Measurements from ENCODE around the gene PIP4K2A.
A peak's percentile ranks its signal among the peaks of the same experiment; 100 is the strongest.
"Not testable (repeated sequence)": the region's sequence is repeated elsewhere in the genome, so short reads cannot be mapped to it uniquely, and the experiment has no call there.

The PIP4K2A gene

DNA sequence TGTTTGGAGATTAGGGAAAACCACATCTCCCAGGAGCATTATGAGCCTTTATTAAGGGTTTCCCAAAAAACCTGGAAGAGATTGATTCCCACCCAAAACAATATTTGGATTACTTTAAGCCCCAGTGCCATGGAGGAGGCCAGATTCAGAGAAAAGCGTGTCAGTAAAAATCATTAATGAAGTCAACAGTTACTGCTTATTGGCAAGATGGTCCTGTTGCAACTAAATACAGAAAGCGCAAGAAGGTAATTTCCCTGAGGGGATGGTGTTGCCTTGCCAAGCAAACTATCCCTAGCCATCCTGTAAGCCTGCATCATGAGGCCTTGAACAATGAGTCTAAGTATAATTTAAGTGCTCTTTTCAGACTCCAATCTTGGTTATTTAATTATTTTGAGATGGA is 212.5 kb downstream of the PIP4K2A start (continued):
- TF ChIP-seq, protein P1, sequence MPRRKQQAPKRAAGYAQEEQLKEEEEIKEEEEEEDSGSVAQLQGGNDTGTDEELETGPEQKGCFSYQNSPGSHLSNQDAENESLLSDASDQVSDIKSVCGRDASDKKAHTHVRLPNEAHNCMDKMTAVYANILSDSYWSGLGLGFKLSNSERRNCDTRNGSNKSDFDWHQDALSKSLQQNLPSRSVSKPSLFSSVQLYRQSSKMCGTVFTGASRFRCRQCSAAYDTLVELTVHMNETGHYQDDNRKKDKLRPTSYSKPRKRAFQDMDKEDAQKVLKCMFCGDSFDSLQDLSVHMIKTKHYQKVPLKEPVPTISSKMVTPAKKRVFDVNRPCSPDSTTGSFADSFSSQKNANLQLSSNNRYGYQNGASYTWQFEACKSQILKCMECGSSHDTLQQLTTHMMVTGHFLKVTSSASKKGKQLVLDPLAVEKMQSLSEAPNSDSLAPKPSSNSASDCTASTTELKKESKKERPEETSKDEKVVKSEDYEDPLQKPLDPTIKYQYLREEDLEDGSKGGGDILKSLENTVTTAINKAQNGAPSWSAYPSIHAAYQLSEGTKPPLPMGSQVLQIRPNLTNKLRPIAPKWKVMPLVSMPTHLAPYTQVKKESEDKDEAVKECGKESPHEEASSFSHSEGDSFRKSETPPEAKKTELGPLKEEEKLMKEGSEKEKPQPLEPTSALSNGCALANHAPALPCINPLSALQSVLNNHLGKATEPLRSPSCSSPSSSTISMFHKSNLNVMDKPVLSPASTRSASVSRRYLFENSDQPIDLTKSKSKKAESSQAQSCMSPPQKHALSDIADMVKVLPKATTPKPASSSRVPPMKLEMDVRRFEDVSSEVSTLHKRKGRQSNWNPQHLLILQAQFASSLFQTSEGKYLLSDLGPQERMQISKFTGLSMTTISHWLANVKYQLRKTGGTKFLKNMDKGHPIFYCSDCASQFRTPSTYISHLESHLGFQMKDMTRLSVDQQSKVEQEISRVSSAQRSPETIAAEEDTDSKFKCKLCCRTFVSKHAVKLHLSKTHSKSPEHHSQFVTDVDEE (CRISPR knock-in tag; IDR thresholded peaks at IDR 0.05), result no peak
- TF ChIP-seq CSDC2 (CRISPR knock-in tag; IDR thresholded peaks at IDR 0.05) (no peak), OSR1 (CRISPR knock-in tag; IDR thresholded peaks at IDR 0.05) (no peak)

DNA sequence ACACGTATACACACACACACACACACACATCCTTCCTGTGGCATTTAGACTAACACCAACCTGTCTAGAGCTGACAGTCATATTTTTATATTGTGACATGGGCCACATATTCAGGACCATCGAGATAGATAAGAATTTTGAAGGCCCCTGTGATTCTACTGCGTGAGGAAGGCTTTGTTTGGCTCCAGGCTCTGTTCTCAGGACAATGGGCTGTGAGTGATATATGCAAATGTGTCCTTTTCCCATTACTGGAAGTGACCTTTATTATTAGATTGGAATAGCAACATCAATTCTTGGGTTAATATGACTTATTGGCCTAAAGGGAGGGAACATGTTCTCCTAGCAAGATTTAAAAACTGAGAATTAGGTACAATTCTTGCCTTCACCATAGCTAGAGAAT is 213.0 kb downstream of the PIP4K2A start:
- ATAC-seq, result no peak
- TF ChIP-seq, protein P2, sequence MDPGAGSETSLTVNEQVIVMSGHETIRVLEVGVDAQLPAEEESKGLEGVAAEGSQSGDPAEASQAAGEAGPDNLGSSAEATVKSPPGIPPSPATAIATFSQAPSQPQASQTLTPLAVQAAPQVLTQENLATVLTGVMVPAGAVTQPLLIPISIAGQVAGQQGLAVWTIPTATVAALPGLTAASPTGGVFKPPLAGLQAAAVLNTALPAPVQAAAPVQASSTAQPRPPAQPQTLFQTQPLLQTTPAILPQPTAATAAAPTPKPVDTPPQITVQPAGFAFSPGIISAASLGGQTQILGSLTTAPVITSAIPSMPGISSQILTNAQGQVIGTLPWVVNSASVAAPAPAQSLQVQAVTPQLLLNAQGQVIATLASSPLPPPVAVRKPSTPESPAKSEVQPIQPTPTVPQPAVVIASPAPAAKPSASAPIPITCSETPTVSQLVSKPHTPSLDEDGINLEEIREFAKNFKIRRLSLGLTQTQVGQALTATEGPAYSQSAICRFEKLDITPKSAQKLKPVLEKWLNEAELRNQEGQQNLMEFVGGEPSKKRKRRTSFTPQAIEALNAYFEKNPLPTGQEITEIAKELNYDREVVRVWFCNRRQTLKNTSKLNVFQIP (CRISPR knock-in tag; IDR thresholded peaks at IDR 0.05; ENCODE audit: borderline replicate concordance, low read depth), result no peak
- TF ChIP-seq ZNF8 (CRISPR knock-in tag; IDR thresholded peaks at IDR 0.05), result no peak
- TF ChIP-seq, protein P1 (CRISPR knock-in tag; IDR thresholded peaks at IDR 0.05), result no peak

DNA sequence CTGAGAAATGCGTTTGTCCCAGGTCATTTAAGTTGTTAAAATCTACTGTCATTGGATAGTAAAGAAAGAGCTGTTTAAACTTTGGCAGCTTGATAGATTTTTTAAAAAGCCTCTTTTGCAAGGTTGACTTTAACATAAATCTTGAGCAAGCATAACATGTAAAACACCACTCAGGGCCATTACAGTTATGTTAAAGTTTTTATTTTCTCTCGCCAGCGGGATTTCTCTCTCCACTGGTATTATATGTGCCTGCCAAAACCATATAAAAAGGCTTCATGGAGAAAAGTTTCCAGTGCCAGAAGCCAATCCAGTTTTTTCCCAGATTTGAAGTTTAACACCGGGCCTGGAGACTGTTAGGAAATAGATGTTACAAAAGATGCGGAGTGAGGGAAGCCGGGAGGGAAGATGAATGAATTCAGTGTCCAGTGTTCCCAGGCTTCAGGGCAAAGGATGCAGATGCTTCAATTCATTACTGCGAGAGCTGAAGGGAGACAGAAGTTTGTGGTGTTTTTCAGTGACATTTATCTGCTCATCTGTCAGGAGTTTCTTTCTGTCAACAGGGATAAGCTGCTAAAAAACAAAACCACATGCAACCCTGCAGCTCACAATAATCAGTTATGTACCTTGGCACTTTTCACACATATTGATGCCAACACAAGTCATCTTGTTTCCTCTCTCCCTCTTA is 213.6 kb downstream of the PIP4K2A start:
- no peak; the same call in 2 of the 3 replicates for ATAC-seq
- TF ChIP-seq ZFP3 (CRISPR knock-in tag; IDR thresholded peaks at IDR 0.05) (no peak), ZC3H10 (CRISPR knock-in tag; IDR thresholded peaks at IDR 0.05) (no peak), TCF4 (CRISPR knock-in tag; IDR thresholded peaks at IDR 0.05; ENCODE audit: borderline replicate concordance) (peak; percentile 75; the same call in 1 of the 2 replicates)
- TF ChIP-seq, protein P1 (CRISPR knock-in tag; IDR thresholded peaks at IDR 0.05), result peak; percentile 84
- TF ChIP-seq, protein P3, sequence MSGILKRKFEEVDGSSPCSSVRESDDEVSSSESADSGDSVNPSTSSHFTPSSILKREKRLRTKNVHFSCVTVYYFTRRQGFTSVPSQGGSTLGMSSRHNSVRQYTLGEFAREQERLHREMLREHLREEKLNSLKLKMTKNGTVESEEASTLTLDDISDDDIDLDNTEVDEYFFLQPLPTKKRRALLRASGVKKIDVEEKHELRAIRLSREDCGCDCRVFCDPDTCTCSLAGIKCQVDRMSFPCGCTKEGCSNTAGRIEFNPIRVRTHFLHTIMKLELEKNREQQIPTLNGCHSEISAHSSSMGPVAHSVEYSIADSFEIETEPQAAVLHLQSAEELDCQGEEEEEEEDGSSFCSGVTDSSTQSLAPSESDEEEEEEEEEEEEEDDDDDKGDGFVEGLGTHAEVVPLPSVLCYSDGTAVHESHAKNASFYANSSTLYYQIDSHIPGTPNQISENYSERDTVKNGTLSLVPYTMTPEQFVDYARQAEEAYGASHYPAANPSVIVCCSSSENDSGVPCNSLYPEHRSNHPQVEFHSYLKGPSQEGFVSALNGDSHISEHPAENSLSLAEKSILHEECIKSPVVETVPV (CRISPR knock-in tag; IDR thresholded peaks at IDR 0.05), result no peak

DNA sequence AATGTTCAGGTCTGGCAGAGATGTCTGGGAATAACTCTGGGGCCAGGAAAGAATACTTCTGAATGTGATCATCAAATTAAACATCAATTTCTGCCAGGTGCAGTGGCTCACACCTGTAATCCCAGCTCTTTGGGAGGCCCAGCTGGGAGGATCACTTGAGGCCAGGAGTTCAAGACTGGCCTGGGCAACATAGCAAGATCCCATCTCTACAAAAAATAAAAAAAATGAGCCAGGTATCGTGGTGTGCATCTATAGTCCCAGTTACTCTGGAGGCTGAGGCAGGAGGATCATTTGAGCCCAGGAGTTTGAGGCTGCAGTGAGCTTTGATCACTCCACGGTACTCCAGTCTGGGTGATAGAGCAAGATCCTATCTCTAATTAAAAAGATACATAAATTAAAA is 214.4 kb downstream of the PIP4K2A start:
- ATAC-seq, result not testable (repeated sequence)

DNA sequence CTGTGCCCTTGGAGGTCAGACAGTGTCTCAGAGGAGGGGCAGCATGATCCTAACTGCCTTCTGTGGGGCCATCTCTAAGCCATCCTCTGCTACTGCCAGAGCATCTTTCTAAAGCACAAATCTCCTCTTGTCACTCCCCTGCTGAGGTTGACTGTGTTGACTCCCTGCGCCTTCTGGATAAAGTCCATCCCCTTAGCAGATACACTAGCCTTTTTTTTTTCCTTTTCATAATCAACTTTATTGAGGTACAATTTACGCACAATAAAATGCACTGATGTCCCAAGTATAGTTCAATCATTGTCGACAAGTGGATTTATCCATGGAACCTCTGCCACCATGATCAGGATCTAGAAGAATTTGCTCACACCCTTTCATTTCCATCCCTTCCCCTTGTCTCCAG is 219.0 kb downstream of the PIP4K2A start:
- TF ChIP-seq SNAI2 (CRISPR knock-in tag; IDR thresholded peaks at IDR 0.05) (no peak), ZNF565 (CRISPR knock-in tag; conservative IDR thresholded peaks at IDR 0.05; ENCODE audit: low read depth) (no peak), ISL1 (CRISPR knock-in tag; IDR thresholded peaks at IDR 0.05) (no peak), BACH2 (CRISPR knock-in tag; IDR thresholded peaks at IDR 0.05; ENCODE audit: borderline replicate concordance) (no peak), ESRRG (CRISPR knock-in tag; IDR thresholded peaks at IDR 0.05) (no peak)
- TF ChIP-seq, protein P2 (CRISPR knock-in tag; IDR thresholded peaks at IDR 0.05; ENCODE audit: borderline replicate concordance, low read depth), result no peak
- TF ChIP-seq, protein P3 (CRISPR knock-in tag; IDR thresholded peaks at IDR 0.05), result no peak
- no peak for ATAC-seq

Measured in SK-N-SH treated with all-trans-retinoic acid at 6 μM for 48 hours (cell line).